ENCODE measurements around the gene NID2. TPM values are rescaled to one million over a fixed set of nuclear protein-coding genes. Genes with fewer than 3 reads are reported as not detected.

NID2 gene
- total and polyA plus RNA-seq, 4 donors = 2.3 to 23.3 (median 10.1) TPM

DNA sequence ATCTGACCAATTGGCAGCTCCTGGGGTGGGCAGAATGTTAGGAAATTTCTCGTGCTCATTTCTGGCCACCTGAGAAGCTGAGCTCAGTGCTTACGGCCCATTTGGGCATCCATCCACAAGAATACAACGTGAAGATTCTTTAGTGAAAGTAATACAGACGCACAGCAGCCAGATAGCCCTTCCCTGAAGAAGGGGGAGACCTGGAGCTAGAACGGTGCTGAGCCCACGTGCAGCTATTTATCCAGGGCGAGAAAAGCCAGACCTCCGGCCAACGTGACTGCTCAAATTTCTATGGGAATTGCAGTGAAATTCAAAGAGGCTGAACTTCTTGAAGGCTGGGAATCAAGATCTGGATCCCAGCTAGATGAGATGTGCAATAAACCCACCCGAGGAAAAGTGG, 20.7 kb downstream of the NID2 start (continued):
- TF ChIP-seq EGR1 (IDR thresholded peaks at IDR 0.05; ENCODE audit: low read depth in 2 of 2) = no peak
- no peak for TF ChIP-seq FOXA2 (IDR thresholded peaks at IDR 0.05)
- no peak for TF ChIP-seq RXRA (IDR thresholded peaks at IDR 0.05)
- TF ChIP-seq, protein P1, sequence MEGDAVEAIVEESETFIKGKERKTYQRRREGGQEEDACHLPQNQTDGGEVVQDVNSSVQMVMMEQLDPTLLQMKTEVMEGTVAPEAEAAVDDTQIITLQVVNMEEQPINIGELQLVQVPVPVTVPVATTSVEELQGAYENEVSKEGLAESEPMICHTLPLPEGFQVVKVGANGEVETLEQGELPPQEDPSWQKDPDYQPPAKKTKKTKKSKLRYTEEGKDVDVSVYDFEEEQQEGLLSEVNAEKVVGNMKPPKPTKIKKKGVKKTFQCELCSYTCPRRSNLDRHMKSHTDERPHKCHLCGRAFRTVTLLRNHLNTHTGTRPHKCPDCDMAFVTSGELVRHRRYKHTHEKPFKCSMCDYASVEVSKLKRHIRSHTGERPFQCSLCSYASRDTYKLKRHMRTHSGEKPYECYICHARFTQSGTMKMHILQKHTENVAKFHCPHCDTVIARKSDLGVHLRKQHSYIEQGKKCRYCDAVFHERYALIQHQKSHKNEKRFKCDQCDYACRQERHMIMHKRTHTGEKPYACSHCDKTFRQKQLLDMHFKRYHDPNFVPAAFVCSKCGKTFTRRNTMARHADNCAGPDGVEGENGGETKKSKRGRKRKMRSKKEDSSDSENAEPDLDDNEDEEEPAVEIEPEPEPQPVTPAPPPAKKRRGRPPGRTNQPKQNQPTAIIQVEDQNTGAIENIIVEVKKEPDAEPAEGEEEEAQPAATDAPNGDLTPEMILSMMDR (IDR thresholded peaks at IDR 0.05; ENCODE audit: low read depth, low read length, missing input control) = no peak

GRCh38 chr14:52046376-52046917, 22.4 kb downstream of the NID2 start:
- WGBS = 67% methylated on average over 2 of the region's 2 CpGs
- Histone ChIP-seq H3K36me3 (ENCODE audit: control insufficient read depth in 4 of 4, insufficient read depth in 3 of 4, low read depth in 1 of 4, low read length in 3 of 4) (no peaks in the 10 kb centered on the region), H3K27ac (ENCODE audit: low read depth in 1 of 2, low read length in 2 of 2) (no peak overlapping the region), H3K4me3 (ENCODE audit: low read depth in 1 of 3, low read length in 3 of 3) (no peak overlapping the region), H3K9ac (ENCODE audit: low read depth in 1 of 2, low read length in 2 of 2) (no peak overlapping the region), H3K9me3 (ENCODE audit: control insufficient read depth in 4 of 4, low read length in 3 of 4) (no peaks in the 10 kb centered on the region), H3K27me3 (ENCODE audit: control insufficient read depth in 4 of 4, insufficient read depth in 4 of 4, low read length in 3 of 4) (no peaks in the 10 kb centered on the region), H3K4me1 (ENCODE audit: control insufficient read depth in 4 of 4, insufficient read depth in 4 of 4, low read length in 3 of 4) (no peaks in the 10 kb centered on the region)
- TF ChIP-seq, protein P2, sequence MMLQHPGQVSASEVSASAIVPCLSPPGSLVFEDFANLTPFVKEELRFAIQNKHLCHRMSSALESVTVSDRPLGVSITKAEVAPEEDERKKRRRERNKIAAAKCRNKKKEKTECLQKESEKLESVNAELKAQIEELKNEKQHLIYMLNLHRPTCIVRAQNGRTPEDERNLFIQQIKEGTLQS (IDR thresholded peaks at IDR 0.05) = no peak
- TF ChIP-seq RXRA (IDR thresholded peaks at IDR 0.05) (no peak), NR2F2 (IDR thresholded peaks at IDR 0.05) (no peak), TAF1 (conservative IDR thresholded peaks at IDR 0.05) (no peak), HNF4A (conservative IDR thresholded peaks at IDR 0.05) (no peak), FOXA1 (IDR thresholded peaks at IDR 0.05) (no peak), SP1 (IDR thresholded peaks at IDR 0.05) (no peak), EGR1 (IDR thresholded peaks at IDR 0.05; ENCODE audit: low read depth in 2 of 2) (no peak), REST (IDR thresholded peaks at IDR 0.05) (no peak)
- TF ChIP-seq, protein P1 (IDR thresholded peaks at IDR 0.05; ENCODE audit: low read depth, low read length, missing input control) = no peak
- DNase-seq (ENCODE audit: low spot score) = no peak

Data from liver (tissue), 9 donors.